ENCODE results near the gene RBM28.

DNA sequence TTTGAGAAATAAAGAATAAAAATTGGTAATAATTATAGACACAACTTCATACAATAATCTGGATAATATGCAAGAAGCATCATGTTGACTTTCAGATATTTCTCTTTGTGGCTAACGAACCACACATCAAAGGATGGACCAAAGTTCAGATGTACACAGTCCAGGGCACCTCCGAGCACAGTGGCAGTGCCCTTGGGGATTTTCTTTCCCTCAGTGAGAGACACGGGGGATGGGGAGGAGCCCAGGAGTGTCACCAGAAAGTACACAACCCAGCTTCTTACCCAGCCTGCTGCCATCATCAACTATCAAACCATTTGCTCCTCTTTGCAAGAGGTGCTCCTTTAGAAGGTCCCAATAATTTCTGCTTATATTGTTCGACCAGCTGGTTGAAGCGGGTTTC lies 33.2 kb downstream of the RBM28 start:
- TF ChIP-seq, protein P1, sequence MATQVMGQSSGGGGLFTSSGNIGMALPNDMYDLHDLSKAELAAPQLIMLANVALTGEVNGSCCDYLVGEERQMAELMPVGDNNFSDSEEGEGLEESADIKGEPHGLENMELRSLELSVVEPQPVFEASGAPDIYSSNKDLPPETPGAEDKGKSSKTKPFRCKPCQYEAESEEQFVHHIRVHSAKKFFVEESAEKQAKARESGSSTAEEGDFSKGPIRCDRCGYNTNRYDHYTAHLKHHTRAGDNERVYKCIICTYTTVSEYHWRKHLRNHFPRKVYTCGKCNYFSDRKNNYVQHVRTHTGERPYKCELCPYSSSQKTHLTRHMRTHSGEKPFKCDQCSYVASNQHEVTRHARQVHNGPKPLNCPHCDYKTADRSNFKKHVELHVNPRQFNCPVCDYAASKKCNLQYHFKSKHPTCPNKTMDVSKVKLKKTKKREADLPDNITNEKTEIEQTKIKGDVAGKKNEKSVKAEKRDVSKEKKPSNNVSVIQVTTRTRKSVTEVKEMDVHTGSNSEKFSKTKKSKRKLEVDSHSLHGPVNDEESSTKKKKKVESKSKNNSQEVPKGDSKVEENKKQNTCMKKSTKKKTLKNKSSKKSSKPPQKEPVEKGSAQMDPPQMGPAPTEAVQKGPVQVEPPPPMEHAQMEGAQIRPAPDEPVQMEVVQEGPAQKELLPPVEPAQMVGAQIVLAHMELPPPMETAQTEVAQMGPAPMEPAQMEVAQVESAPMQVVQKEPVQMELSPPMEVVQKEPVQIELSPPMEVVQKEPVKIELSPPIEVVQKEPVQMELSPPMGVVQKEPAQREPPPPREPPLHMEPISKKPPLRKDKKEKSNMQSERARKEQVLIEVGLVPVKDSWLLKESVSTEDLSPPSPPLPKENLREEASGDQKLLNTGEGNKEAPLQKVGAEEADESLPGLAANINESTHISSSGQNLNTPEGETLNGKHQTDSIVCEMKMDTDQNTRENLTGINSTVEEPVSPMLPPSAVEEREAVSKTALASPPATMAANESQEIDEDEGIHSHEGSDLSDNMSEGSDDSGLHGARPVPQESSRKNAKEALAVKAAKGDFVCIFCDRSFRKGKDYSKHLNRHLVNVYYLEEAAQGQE (IDR thresholded peaks at IDR 0.05; ENCODE audit: insufficient read depth in 1 of 2, low read depth in 2 of 2, low read length in 2 of 2): no peak
- TF ChIP-seq POLR2AphosphoS5 (IDR thresholded peaks at IDR 0.05; ENCODE audit: low read depth, low read length) (no peak), SIN3A (IDR thresholded peaks at IDR 0.05; ENCODE audit: borderline replicate concordance, insufficient read depth, low read length) (no peak)
